Fibroblast of pulmonary artery (primary cell): ENCODE measurements around the gene ZBTB4.

ENCODE experiments used
- DNase-seq: peaks from one replicate; pipeline ENCODE4 v3.0.0-alpha.2; 2010; ENCODE audit warnings: low read depth
- H3K4me3 ChIP-seq: replicated peaks from 2 replicates; pipeline ENCODE4 v1.5.1; 2011; ENCODE audit warnings: low read depth, mild to moderate bottlenecking, control low read depth, low read length, moderate library complexity
- TF ChIP-seq, protein P1 (sequence below): IDR thresholded peaks from 2 replicates; pipeline ENCODE4 v1.5.1; 2011; ENCODE audit warnings: mild to moderate bottlenecking, control low read depth, low read length, inconsistent platforms; ENCODE audit errors: missing control alignments

The ZBTB4 gene

DNA sequence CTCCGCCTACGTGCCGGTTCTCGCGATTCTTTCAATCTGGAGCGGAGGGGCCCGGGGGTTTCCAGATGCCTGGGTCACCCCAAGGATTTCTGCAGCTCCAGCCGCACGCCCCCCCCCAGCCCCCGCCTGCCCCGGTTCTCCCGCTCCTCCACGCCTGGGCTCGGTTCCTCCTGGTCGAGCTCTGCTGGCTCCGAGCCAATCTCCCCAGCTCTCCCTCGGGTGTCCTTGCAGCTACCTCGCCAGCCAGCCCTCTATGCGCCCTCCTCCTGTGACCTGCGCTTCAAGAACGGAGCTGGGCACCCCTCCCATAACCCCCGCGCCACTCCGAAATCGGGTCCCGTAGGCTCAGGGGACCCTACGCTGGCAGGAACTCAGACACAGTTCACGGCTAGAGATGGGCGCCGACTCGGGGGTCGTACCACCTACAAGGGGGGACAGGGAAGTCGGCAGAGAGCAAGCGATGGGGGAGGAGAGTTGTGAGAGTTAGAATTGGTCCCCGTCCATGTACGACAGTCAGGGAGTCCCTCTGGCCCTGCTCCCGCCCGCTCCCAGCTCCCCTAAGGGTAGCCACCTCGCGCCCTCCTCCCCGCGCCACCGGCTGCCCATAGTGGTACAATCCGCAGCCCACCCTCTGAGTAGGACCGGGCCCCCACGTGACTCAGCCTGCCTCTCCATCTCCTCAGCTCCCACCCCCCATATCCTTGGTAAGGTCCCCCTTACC, 39.2 kb downstream of the ZBTB4 start:
- H3K4me3 ChIP-seq, result peak overlapping the region; percentile 44
- TF ChIP-seq, protein P1, sequence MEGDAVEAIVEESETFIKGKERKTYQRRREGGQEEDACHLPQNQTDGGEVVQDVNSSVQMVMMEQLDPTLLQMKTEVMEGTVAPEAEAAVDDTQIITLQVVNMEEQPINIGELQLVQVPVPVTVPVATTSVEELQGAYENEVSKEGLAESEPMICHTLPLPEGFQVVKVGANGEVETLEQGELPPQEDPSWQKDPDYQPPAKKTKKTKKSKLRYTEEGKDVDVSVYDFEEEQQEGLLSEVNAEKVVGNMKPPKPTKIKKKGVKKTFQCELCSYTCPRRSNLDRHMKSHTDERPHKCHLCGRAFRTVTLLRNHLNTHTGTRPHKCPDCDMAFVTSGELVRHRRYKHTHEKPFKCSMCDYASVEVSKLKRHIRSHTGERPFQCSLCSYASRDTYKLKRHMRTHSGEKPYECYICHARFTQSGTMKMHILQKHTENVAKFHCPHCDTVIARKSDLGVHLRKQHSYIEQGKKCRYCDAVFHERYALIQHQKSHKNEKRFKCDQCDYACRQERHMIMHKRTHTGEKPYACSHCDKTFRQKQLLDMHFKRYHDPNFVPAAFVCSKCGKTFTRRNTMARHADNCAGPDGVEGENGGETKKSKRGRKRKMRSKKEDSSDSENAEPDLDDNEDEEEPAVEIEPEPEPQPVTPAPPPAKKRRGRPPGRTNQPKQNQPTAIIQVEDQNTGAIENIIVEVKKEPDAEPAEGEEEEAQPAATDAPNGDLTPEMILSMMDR, result no peak
- no peak for DNase-seq

- peak within 1 kb of the TSS; percentile 44 for H3K4me3 ChIP-seq
- TF ChIP-seq, protein P1, result no peak
- DNase-seq, result no peak
These were observed 39.8 kb downstream of the ZBTB4 start, which contains the start of gene FGF11 for GRCh38 chr17:7439462-7440112. Gene FGF11 (plus strand): TSS chr17:7439512. CDS start chr17:7439621, 109 bp downstream.

DNA sequence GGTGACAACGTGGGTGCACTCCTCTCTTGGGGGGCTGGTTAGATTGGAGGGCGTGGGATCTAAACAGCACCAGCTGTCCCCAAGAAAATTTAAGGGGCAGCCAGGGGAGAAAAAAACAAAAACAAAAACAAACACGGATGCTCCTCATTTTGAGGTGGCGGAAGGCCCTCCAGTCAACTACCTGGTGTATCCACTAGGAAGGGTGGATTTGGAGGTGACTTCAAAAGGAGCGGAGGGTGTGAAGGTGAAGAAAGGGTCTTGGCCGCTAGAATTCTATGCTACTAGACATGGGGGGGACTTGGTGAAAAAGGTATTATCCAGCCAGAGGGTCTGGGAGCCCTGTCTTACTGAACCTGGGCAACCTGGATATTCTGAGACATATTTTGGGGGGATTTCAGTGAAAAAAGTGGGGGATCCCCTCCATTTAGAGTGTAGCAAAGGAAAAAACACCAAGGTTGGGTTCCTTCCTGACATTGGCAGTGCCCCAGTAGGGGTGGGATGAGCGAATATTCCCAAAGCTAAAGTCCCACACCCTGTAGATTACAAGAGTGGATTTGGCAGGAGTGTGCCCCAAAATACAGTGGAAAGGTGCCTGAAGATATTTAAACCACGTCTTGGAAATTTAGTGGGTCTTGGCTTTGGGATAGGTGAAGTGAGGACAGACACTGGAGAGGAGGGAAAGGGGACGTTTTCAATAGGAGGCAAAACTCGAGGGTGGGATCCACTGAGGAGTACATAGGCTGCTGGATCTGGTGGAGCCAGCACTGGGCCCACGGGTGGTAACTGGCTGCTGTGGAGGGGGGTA, 40.6 kb downstream of the ZBTB4 start:
- H3K4me3 ChIP-seq, result no peak overlapping the region
- TF ChIP-seq, protein P1, result no peak
- DNase-seq, result no peak

GRCh38 chr17:7437950-7438614, 41.3 kb downstream of the ZBTB4 start:
- TF ChIP-seq, protein P1, result no peak
- DNase-seq, result no peak
- peak overlapping the region; percentile 10 for H3K4me3 ChIP-seq

- no peak for DNase-seq
- TF ChIP-seq, protein P1, result no peak
- peak overlapping the region; percentile 24 for H3K4me3 ChIP-seq
These were observed 42.0 kb downstream of the ZBTB4 start for GRCh38 chr17:7437369-7437863.

GRCh38 chr17:7436556-7437368, 42.7 kb downstream of the ZBTB4 start:
- TF ChIP-seq, protein P1, result peak; percentile 33
- DNase-seq, result peak; percentile 78
- H3K4me3 ChIP-seq, result peak overlapping the region; percentile 25
